ENCODE data around the gene C1QTNF12.

Gene C1QTNF12

DNA sequence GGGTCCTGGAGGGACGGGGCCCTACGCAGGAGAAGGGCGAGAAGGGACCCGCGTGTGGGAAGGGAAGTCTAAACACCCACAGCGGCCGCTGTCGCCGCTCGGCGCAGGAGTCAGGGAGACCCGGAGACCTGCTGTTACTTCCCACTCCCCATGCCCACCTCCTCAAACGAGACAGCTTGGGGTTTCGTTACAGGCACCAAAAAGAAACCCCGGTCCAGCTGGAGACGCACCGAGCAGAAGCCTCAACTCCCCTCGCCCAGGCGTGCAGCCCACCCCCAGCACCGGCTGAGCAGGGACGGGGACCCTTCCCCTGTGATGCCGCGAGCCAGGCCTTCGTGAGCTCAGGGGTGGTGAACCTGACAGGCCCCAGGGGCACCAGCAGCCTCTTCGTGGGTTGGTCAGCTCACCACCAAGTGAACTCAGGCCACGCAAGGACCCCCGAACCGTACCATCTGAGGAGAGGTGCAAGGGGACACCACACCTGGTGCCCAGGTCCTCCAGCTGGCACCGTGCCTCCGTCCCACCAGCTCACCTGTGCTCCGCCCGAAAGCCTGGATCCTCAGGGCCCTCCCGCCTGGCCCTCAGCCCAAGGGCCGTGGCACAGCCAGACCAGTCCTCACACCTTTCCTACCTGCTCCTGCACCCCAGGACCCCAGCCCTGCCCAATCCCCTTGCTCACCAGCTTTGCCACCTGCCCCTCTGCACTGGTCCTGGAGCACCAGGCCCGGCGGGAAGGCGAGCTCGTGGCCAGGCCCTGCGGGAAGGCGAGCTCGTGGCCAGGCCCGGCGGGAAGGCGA, 19.8 kb downstream of the C1QTNF12 start:
- ATAC-seq: no peak

DNA sequence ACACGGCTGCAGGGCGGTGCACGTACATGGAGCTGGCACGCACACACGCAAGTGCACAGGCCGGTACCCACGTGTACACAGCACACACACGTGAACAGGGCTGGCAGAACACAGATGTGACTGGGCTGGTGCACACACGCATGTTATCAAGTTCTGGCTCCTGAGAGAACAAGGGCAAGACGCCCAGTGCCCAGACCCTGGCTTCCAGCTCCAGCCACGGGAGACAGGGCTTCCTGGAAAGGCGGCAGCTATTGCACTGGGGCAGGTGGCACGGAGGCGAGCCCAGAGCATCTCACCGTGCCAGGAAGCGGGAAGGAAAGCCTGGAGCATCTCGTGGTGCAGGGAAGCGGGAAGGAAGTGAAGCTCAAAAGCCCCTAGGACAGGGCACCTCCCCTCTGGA, 20.6 kb downstream of the C1QTNF12 start:
- ATAC-seq: no peak

DNA sequence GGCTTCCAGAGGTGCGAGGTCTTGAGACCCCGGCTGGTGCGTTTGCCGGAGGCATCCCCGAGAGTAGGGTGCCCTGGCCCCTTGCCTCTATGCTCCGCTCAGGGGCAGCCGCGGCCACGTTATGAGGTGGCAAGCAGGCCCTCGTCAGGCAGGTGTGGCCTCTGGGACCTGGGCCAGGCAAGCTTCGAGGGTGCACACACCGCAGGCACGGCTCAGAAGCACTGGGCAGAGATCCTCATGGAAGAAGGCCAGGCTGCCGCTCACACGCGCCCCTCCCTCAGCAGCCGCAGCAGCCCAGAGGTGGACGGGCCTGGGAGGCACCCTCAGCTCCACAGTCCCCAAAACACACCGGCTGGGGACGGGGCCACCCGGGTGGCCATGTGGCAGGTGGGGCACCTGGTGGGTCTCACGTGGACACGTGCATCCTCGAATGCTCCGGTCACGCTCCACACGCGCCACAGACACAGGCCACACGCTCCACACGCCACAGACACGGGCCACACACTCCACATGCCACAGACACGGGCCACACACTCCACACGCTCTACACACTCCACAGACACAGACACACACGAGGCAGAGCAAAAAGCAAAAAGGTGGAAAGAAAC, 21.2 kb downstream of the C1QTNF12 start:
- no peak for ATAC-seq

DNA sequence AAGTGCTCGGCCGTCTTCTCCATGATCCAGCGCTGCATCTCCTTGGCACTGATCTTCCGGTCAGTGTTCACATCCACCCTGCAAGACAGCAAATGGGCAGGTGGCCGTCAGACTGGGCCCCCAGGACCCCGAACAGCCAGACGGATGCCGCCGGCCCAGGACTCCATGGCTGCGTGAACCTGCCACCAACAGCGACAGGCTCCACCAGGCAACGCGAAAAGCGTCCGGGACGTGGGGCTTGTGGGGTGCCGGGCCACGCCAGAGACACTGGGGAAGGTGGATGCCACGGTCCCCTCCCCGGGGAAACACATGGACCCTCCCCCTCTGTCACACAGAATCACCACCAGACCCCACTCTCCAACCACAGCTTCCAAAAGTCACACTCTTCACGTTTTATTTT, 22.6 kb downstream of the C1QTNF12 start:
- no peak for ATAC-seq

DNA sequence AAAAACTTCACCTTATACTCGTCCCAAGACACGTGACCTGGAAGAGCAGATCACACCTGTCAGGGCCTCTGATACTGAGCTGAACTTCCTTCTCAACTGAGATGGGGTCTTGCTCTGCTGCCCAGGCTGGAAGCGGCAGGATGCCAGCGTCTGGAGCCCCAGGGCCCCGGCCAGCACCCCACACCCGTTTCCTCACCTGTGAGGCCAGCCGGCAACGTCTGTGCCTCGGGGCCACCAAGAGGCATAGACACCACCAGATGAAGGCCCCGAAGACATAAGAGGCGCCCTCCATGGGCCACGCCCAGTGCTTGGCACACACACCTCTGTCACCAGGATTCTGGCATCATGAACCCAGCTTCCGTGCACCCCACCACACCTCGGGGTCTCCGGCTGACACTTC, 23.2 kb downstream of the C1QTNF12 start:
- no peak for ATAC-seq

DNA sequence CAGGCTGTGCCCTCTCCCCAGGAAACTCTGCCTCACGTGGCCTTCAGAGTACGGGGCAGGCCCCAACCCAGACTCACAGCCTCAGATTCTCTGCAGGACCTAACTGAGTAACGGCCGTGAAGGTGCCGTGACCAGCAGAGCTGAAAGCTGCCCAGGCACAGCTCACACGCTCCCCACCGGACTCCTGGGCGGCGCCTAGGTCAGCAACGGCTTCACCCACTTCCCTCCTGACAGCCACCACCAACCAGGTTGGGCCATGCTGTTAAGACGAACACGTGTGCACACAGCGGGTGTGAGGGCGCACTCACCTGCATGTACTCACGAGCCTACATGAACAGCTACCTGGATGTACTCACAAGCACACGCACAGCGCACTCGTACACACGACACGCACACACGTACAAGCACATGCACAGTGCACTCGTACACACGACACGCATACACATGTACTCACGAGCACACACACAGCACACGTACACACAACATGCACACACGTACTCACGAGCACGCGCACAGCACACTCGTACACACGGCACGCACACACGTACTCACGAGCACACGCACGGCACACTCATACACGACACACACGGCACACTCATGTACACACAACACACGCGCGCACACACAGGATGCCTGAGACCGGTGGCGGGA, 23.8 kb downstream of the C1QTNF12 start:
- ATAC-seq: no peak

DNA sequence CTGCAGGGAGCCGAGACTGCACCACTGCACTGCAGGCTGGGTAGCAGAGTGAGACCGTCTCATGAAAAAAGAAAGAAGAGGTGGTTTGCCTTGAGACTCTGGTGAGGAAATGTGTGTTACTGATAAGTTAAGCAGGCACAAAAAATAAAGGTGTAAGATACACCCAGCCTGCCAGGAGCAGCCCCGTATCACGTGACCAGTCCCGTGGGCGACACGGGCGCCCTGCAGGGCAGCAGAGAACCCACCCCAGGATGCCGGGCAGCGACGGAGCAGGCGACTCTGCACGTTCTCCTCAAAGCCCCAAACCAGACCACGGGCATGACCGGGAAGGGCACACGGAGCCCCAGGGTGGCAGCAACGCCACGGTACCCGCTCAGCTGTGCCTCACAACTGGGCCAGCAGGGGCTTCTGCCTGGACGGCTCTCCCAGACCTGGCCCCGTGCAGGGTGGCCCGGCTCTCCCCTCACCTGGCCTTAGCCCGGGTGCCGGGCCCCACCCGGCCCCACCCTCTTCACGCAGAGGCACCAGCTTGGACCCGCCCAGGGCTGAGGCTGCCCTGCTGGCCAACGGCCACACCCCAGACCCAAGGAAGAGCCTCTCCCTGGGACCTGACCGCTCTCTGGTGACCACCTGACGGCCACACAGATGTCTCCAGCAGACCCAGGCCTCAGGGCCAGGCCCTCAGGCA, 24.5 kb downstream of the C1QTNF12 start:
- no peak for ATAC-seq

DNA sequence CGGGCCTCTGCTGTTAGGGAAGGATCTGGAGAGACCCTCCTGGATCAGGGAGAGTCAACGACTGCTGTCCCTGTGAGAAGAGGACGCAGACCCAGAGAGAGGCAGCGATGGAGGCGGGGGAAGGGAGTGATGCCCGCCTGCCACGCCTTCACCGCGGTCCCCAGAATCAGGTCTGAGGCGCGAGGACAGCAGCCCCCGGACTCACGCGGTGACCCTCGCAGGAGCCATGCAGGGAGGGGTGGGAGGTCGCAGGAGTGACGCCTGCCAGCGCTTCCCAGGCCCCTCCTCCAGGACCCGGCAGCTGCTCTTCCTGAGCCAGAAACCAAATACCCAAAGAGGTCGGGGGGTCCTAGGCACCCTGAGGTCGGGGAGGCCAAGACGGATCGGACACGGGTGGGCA, 26.3 kb downstream of the C1QTNF12 start:
- ATAC-seq: no peak

DNA sequence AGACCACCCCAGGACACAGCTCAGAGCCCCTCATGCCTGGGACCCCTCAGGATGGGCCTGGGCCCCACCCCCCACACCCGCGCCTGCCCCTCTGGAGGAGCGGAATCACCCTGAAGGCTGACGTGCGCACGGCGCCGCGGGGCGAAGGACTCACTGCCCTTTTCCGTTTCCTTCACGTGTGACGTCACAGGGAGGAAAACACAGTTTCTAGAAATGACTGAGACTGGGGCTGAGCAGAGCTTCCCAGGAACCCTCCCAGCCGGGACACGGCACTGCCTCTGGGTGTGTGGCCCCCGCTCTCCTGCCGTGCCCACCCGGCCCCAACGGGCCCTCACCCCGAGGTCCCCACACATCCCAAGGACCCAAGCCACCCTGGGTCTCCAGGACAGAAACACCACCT, 27.2 kb downstream of the C1QTNF12 start:
- peak; percentile 31 to 46 for ATAC-seq

DNA sequence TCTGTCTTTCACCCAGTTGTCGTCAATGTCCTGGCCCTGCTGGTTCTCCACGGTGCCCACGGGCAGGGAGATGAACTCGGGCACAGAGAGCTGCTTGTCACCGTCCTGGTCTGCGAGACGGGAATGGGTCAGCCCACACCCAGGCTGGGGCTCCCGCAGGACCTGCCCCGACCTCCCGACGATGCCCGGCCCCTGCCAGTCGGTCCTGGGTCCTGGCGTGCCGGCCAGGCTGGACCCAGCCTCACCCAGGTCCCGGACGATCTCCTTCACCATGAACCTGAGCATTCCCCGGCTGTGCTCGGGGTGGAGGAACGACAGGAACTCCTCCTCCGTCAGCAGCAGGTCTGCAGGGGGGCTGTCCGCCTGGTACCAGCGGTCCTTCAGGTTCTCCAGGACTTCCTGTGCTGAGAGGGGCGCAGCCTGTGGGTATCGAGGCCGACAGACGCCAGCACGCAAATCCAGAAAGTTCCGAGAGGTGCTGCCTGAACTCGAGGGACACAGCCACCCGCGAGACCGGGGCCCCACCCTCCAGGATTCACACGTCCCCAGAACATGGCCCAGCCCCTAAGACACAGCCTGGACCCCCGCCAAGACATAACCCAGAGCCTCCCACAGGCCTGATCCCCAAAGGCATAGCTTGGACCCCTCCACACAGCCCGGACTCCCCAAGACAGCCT, 27.9 kb downstream of the C1QTNF12 start:
- no peak for ATAC-seq

DNA sequence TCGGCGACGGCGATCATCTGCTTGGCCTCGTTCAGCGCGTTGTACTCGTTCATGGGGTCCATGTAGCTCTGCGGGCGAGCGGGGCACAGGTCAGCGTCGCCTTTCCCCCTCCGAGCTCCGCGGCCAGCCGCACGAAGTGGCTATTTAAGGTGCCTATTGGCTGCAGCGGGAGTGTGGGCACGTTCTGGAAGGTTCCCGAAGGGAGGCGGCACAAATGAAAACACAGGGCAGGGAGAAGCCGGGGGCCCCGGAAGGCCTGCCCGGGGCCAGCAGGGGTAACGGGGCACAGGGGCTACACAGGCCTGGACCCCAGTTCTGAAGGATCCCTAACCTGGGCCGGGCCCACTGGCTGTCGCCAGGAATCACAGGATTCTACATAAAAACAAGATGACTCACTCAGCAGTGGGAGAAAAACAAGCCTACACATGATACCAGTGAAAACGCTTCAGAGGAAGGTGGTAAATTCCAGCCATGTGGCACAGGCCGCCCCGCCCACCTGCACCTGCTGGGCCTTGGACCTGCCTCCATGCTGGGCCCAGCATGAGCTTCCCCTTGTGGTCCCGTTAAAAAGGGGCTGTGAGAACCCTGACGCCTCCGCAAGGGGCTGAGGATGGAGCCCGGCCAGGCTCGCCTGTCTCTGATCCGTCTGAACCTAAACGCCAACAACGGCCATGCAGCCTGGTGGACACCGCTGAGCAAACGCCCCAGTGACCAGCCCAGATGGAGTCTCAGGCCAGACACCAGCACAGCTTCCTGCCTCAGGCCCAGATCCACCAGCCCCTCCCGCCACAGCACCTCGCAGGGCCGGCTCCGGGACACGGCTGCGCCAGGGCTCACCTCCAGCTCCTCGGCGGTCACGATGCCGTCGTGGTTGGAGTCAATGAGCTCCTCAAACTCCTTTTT, 28.6 kb downstream of the C1QTNF12 start:
- ATAC-seq: no peak

DNA sequence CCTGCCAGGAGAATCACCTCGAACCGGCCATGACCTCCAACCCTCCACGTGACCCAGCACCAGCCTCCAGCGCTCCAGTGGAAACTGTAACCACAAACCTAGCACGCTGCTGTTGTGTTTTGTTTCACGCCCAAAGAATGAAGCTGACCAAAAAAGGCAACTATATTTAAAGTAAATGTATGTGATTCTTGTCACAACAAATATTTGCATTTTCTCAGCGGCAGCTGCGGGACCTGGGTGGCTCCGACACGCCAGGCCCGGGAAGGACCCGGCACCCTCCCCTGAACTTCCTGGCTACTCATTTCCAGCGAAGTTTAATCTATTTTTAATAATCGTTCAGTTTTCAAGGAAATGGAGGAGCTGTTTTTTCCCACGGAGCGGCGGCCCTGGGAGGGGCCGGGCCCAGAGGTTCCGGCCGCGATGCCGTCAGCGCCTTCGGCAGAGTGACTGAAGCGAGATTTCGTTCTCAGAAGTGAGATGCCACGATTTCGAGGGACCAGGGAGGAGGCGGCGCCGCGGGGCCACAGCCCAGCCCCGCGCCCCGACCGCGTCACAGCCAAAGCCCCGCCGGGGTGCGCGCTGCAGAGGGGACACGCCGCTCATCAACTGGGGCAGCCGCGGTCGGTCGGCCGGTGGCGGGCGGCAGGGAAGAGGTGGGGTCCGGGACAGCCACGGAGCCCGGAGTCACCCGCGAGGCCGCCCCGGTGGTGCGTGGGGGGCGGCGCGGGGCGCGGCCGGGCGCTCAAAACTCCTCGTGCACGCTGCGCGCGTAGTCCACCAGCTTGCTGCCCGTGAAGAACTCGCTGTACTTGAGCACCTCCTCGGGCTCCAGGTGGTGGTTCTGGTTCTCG, 29.5 kb downstream of the C1QTNF12 start:
- ATAC-seq: peak; percentile 23 to 39

DNA sequence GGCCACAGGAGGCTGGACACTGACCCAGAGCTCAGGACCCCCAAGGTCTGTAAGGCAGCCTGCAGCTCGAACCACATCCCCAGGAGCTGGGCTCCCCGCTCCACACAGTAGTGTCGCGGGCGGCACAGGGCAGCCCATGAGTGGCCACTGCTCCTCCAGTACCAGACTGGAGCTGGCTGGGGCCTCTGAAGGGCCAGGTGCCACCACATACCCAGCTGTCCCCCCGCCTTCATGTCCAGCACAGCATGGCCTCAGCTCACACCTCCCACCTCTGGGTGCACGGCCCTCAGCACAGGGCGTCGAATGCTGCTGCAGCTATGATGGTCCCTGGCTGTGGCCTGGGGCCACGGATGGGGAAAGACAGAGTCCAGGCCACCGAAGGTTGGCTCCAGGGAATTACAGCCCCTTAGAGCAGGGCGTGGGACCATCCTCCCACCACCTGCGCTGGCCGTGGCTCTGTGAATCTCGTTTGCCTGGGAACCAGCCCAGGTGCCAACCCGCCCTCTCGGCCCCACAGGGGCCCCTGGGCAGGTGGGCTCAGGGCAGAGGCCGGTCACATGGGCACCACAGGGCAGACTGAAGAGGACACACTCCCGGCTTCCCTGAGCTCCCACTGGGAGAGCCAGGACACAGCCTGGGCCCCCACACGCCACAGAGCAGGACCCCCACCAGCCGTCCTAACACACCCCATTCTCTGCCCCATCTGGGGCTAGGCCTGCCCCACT, 30.5 kb downstream of the C1QTNF12 start:
- ATAC-seq: no peak

DNA sequence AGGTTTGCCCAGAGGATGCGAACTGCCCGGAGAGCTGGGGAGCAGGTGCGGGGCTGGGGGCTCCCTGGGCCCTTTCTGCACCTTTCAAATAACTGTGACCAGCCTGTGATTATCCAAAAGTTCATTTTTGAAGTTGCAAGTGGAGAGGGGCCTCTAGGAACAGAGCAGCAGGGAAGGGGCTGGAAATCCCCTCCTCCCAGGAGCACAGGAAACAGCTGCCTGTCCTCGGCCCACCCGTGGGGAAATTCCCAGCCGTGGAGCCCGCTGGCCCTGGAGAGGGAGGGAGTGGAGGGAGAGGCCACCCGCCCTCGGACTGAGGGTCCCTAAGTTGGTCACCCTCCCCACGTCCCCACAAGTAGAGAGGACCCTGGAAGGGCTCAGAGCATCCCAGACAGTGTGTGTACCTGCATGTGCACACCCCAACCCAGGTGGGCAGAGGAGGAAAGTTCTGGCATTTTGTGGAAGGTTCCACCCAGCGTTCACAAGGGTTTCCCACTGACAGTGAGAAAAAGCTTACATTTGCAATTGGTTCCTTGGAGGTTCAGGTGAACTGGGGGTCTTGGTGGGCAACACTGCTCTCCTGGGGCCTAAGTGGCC, 31.3 kb downstream of the C1QTNF12 start:
- no peak for ATAC-seq

DNA sequence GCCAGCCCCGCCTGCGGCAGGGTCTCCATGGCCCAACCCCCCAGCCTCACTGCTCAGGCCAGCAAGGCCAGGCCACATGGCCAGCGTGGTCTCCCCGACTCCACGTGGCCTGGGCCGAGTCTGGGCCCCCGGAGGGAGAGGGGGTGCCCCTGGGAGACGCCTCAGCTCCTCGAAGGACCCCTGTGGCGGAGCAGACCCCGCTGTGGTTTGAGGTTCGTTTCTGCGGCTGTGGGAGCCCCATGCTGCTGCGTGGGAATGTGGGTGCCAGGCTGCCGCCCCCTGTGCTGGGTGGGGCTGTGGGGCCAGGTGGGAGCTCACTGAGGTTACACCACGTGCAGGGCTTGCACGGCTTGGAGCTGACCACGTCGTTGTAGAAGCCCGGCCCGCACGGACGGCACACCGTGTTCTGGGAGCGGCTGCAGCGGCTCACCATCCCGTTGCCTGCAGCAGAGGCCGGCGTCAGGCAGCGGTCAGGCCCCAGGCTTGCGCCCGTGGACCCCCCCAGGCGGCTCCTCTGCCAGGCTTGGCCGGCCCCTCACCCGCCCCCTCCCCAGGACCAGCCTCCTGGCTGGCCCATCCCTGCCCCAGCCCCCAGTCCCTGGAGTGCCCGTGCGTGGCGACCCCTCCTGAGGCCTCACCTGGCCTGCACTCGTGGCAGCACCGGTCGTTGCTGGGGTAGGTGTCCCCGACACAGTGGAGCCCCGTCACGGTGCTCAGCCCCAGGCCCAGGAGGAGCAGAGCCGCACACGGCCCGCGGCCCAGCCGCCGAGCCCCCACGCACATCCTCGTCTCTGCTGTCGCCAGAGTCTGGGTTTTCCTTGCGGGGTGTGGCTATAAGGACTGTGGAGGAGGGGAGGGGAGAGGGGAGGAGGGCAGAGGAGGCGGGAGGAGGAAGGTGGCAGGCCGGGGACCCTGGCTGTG, 32.9 kb downstream of the C1QTNF12 start, which contains the start of gene TNFRSF4:
TSS of gene TNFRSF4 (minus strand) at position 809 of the 921 bp plus-strand sequence. CDS start at position 783, 26 bp downstream.
- ATAC-seq: peak; percentile 27 to 31

DNA sequence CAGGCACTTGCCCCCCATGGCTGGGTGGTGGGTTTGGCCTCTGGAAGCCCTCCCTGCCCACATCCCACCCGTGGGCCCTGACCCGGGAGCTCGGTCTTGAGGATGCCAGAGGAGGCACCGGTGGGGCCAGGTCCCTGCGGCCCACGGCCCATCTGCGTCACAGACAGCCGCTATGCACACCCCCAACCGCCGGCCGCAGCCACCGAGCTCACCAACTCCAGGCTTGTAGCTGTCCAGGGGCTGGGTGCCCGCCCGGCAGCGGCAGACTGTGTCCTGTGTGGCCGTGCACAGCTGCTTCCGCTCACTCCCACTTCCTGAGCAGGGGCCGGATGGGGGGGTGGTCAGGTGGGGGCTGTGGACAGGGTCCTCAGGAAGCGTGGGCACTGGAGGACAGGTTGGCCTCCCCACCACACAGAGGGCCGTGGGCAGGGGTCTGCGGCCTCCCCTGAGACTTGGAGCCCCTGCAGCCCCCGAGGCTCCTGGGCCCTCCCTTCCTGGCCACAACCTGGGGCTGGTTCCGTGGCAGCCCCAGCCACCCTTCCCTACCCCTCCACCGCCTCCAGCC, 33.7 kb downstream of the C1QTNF12 start:
- no peak for ATAC-seq

DNA sequence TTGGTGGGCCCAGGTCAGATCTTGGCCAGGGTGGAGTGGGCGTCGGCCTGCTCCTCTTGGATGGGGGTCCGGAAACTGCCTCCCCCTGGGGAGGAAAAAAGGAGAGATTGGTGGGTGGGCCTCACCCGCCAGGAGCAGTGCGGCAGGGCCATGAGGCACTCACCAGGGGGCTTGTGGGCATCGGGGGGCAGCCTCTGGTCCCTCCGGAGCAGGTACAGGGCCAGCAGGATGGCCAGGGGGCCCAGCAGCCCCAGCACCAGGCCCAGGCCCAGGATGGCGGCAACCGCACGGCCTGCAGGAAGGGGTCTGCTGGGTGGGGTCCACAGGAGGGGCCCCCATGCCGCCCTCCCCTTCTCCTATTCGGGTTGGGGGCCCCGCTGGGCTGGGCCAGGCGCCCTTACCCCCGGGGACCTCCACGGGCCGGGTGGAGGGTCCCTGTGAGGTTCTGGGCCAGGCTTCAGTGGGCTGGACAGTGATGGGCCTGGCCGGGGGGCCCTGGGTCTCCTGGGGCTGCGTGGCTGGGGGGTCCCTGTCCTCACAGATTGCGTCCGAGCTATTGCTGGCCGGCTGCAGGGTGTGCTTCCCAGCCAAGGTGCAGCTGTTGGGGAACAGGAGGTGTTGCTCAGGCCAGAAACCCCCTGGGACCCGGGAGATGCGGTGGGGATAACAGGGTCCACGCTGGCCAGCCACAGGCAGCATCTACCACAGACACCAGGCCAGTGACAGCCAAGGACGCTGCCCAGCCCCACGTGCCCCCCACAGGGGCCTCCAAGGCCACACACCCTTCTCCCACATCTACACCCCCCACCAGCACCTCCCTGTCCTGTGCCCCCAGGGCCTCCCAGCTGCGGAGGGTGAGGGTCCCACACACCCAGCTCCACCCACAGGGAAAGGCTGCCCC, 34.7 kb downstream of the C1QTNF12 start:
- ATAC-seq: no peak
